Measurements from ENCODE around the gene SMIM3.

- TF ChIP-seq CTCF (IDR thresholded peaks at IDR 0.05) (no peak), EP300 (IDR thresholded peaks at IDR 0.05) (no peak), POLR2A (IDR thresholded peaks at IDR 0.05) (no peak), POLR2AphosphoS5 (IDR thresholded peaks at IDR 0.05) (no peak)
These were observed 39.7 kb upstream of the SMIM3 start for GRCh38 chr5:150738862-150739261.

Measured in gastroesophageal sphincter (tissue), 3 donors.